IMR-90 (cell line): Measurements from ENCODE around the gene MT1H. TPM values are rescaled to one million over a fixed set of nuclear protein-coding genes. Genes with fewer than 3 reads are reported as not detected.

Experiments used
- ATAC-seq: fragments of 200-7000 bp; cut with Tn5 transposase; 2 replicates; pipeline ENCODE4 v1.9.1; 2020; ENCODE audit warnings: low read depth, mild to moderate bottlenecking, moderate library complexity
- Bru-seq: library from RNA; stranded (reverse); fragments of 400-500 nt; gene quantifications from one replicate; lab custom pipeline; 2021; lab: Mats Ljungman, UMichigan
- BruChase-seq, 2 experiments: library from RNA; stranded (reverse); fragments of 400-500 nt; gene quantifications; one replicate each; lab custom pipeline; 2021; lab: Mats Ljungman, UMichigan
- BruUV-seq: library from RNA; stranded (reverse); fragments of 400-500 nt; replicated peaks from 2 replicates; lab custom pipeline; 2021; lab: Mats Ljungman, UMichigan
- CTCF ChIA-PET: fragments of 300-600 bp; formaldehyde crosslinking; extraction: SDS; loops from one replicate; lab custom pipeline; 2021; ENCODE audit warnings: antibody characterized with exemption; lab: Yijun Ruan, JAX
- POLR2A ChIA-PET: fragments of 300-600 bp; sonication (Branson Sonifier 250); formaldehyde crosslinking; loops from one replicate; lab custom pipeline; 2022; ENCODE audit warnings: antibody characterized with exemption; ENCODE audit not compliant: unreplicated experiment; lab: Charles Lee
- DNase-seq: peaks from one replicate; pipeline ENCODE4 v3.0.0; 2013
- H2AFZ ChIP-seq: replicated peaks from 2 replicates; pipeline ENCODE3; 2013; ENCODE audit warnings: low read length, mild to moderate bottlenecking; ENCODE audit not compliant: poor library complexity
- H2AK5ac ChIP-seq: 2 replicates; pipeline ENCODE4 v1.6.1; 2013; ENCODE audit warnings: low read depth, low read length, inconsistent platforms
- H2AK9ac ChIP-seq: replicated peaks from 2 replicates; pipeline ENCODE3; 2013; ENCODE audit warnings: mild to moderate bottlenecking, low read depth, low read length, moderate library complexity; ENCODE audit not compliant: poor library complexity
- H2BK120ac ChIP-seq: 2 replicates; pipeline ENCODE4 v1.6.1; 2013; ENCODE audit warnings: low read depth, low read length, inconsistent platforms
- H2BK15ac ChIP-seq: 3 replicates; pipeline ENCODE4 v1.6.1; 2013; ENCODE audit warnings: low read depth, low read length, inconsistent platforms
- H2BK20ac ChIP-seq: 2 replicates; pipeline ENCODE4 v1.6.1; 2013; ENCODE audit warnings: low read depth, mild to moderate bottlenecking, inconsistent platforms, low read length, moderate library complexity
- H2BK5ac ChIP-seq: 2 replicates; pipeline ENCODE4 v1.6.1; 2013; ENCODE audit warnings: mild to moderate bottlenecking, low read depth, low read length, inconsistent platforms; ENCODE audit not compliant: poor library complexity, severe bottlenecking
- H3K14ac ChIP-seq: replicated peaks from 2 replicates; pipeline ENCODE4 v1.6.1; 2013; ENCODE audit warnings: low read depth, low read length, inconsistent platforms
- H3K18ac ChIP-seq: 2 replicates; pipeline ENCODE4 v1.6.1; 2013; ENCODE audit warnings: low read depth, low read length, control low read depth
- H3K23ac ChIP-seq: 2 replicates; pipeline ENCODE4 v1.6.1; 2013; ENCODE audit warnings: low read depth, low read length, inconsistent platforms
- H3K27ac ChIP-seq: 2 replicates; pipeline ENCODE4 v1.5.1; 2013; ENCODE audit warnings: mild to moderate bottlenecking, control low read depth, low read length; ENCODE audit not compliant: insufficient read depth
- H3K27me3 ChIP-seq: 2 replicates; pipeline ENCODE4 v1.6.1; 2013; ENCODE audit warnings: low read length; ENCODE audit not compliant: control insufficient read depth, insufficient read depth
- H3K36me3 ChIP-seq: 2 replicates; pipeline ENCODE4 v1.6.1; 2013; ENCODE audit warnings: low read length, mixed read lengths; ENCODE audit not compliant: control insufficient read depth, insufficient read depth
- H3K4ac ChIP-seq: 2 replicates; pipeline ENCODE4 v1.6.1; 2013; ENCODE audit warnings: low read depth, low read length, inconsistent platforms
- H3K4me1 ChIP-seq: 2 replicates; pipeline ENCODE4 v1.6.1; 2013; ENCODE audit warnings: low read length, mixed read lengths; ENCODE audit not compliant: control insufficient read depth, insufficient read depth
- H3K4me2 ChIP-seq: 2 replicates; pipeline ENCODE4 v1.6.1; 2013; ENCODE audit warnings: low read depth, mild to moderate bottlenecking, control low read depth, low read length, moderate library complexity
- H3K4me3 ChIP-seq: 2 replicates; pipeline ENCODE4 v1.5.1; 2013; ENCODE audit warnings: low read depth, mild to moderate bottlenecking, control low read depth, low read length, moderate library complexity; ENCODE audit not compliant: insufficient read depth
- H3K56ac ChIP-seq: 2 replicates; pipeline ENCODE4 v1.6.1; 2013; ENCODE audit warnings: low read length, inconsistent platforms; ENCODE audit not compliant: insufficient read depth; ENCODE audit errors: extremely low read depth
- H3K79me1 ChIP-seq, 2 experiments: 2 replicates each; pipeline ENCODE4 v1.6.1; 2013; ENCODE audit warnings: low read length in 2 of 2, inconsistent platforms in 1 of 2, low read depth in 1 of 2
- H3K9ac ChIP-seq: 2 replicates; pipeline ENCODE4 v1.6.1; 2013; ENCODE audit warnings: low read depth, low read length, control low read depth
- H3K9me1 ChIP-seq: 2 replicates; pipeline ENCODE4 v1.6.1; 2013; ENCODE audit warnings: low read length, inconsistent platforms; ENCODE audit not compliant: insufficient read depth
- H3K9me3 ChIP-seq: 2 replicates; pipeline ENCODE4 v1.6.1; 2013; ENCODE audit warnings: low read length; ENCODE audit not compliant: control insufficient read depth, insufficient read depth
- H4K20me1 ChIP-seq: 2 replicates; pipeline ENCODE4 v1.6.1; 2013; ENCODE audit warnings: low read length, inconsistent platforms; ENCODE audit not compliant: insufficient read depth
- H4K5ac ChIP-seq: 2 replicates; pipeline ENCODE4 v1.6.1; 2013; ENCODE audit warnings: mild to moderate bottlenecking, low read depth, low read length, control low read depth
- H4K8ac ChIP-seq, 2 experiments: 2 replicates each; pipeline ENCODE4 v1.6.1; 2013; ENCODE audit warnings: low read depth in 2 of 2, low read length in 2 of 2, control low read depth in 1 of 2, inconsistent platforms in 1 of 2
- H4K91ac ChIP-seq: 2 replicates; pipeline ENCODE4 v1.6.1; 2013; ENCODE audit warnings: low read depth, low read length, inconsistent platforms; ENCODE audit not compliant: insufficient read depth
- BHLHE40 ChIP-seq: fragments of 150-350 bp; IDR thresholded peaks from 2 replicates; pipeline ENCODE4 v1.6.1; 2016; ENCODE audit warnings: mild to moderate bottlenecking, low read depth, low read length
- CEBPB ChIP-seq: IDR thresholded peaks from 2 replicates; pipeline ENCODE4 v1.6.1; 2012; ENCODE audit warnings: low read depth, low read length, improper control_type of control experiment
- CTCF ChIP-seq: conservative IDR thresholded peaks from 2 replicates; pipeline ENCODE4 v1.5.1; 2012; ENCODE audit warnings: mild to moderate bottlenecking, low read depth, low read length, improper control_type of control experiment
- FOS ChIP-seq: fragments of 150-350 bp; IDR thresholded peaks from 2 replicates; pipeline ENCODE4 v1.6.1; 2016; ENCODE audit warnings: low read depth, low read length
- MAFK ChIP-seq: IDR thresholded peaks from 2 replicates; pipeline ENCODE4 v1.6.1; 2012; ENCODE audit warnings: low read depth, low read length, improper control_type of control experiment
- MAZ ChIP-seq: IDR thresholded peaks from 2 replicates; pipeline ENCODE4 v1.6.1; 2012; ENCODE audit warnings: low read depth, mild to moderate bottlenecking, low read length, improper control_type of control experiment, moderate library complexity, borderline replicate concordance
- MXI1 ChIP-seq: IDR thresholded peaks from 2 replicates; pipeline ENCODE4 v1.6.1; 2012; ENCODE audit warnings: low read depth, mild to moderate bottlenecking, low read length, moderate library complexity, borderline replicate concordance
- NFE2L2 ChIP-seq: fragments of 150-350 bp; IDR thresholded peaks from 2 replicates; pipeline ENCODE4 v1.6.1; 2016; ENCODE audit warnings: low read depth, mild to moderate bottlenecking, low read length
- POLR2A ChIP-seq: IDR thresholded peaks from 2 replicates; pipeline ENCODE4 v1.6.1; 2012; ENCODE audit warnings: mild to moderate bottlenecking, low read depth, low read length
- RAD21 ChIP-seq: IDR thresholded peaks from 2 replicates; pipeline ENCODE4 v1.6.1; 2012; ENCODE audit warnings: low read length, improper control_type of control experiment
- RCOR1 ChIP-seq: IDR thresholded peaks from 2 replicates; pipeline ENCODE4 v1.6.1; 2012; ENCODE audit warnings: mild to moderate bottlenecking, low read length, improper control_type of control experiment; ENCODE audit not compliant: insufficient replicate concordance
- RFX5 ChIP-seq: IDR thresholded peaks from 2 replicates; pipeline ENCODE4 v1.8.0; 2012; ENCODE audit warnings: low read depth, mild to moderate bottlenecking, low read length, moderate library complexity
- SMC3 ChIP-seq: fragments of 150-350 bp; IDR thresholded peaks from 2 replicates; pipeline ENCODE4 v1.6.1; 2016; ENCODE audit warnings: low read depth, mild to moderate bottlenecking, antibody characterized with exemption, low read length, moderate library complexity
- USF2 ChIP-seq: fragments of 150-350 bp; IDR thresholded peaks from 2 replicates; pipeline ENCODE4 v1.6.1; 2017; ENCODE audit warnings: mild to moderate bottlenecking, antibody characterized with exemption, low read length, low read depth
- WGBS, 2 experiments: methylation state at CpG; one replicate each; pipeline versions ENCODE4 v1.1.5 to v1.1.7; 2013; ENCODE audit warnings: missing lambda C conversion rate in 2 of 2; ENCODE audit not compliant: insufficient read length in 1 of 2; ENCODE audit errors: extremely low coverage in 2 of 2; 5-methylcytosine and 5-hydroxymethylcytosine counted together
- dilution Hi-C: fragments of 300-500 bp; cut with HindIII; formaldehyde crosslinking; loops from one replicate; pipeline ENCODE4 v1.14.3; 2018; ENCODE audit warnings: low sequenced_read_pairs; ENCODE audit not compliant: unreplicated experiment
- in situ Hi-C: fragments of 300-500 bp; cut with MboI; formaldehyde crosslinking; loops from 3 replicates; pipeline ENCODE4 v1.14.3; 2019; ENCODE audit warnings: low sequenced_read_pairs, inconsistent platforms, mixed read lengths
- intact Hi-C: fragments of 100-400 bp; cut with micrococcal nuclease; formaldehyde crosslinking; loops from 2 replicates; pipeline ENCODE4 v1.10.0; 2022
- long read RNA-seq: library from polyadenylated mRNA; unstranded; transcript quantifications from one replicate; pipeline ENCODE4 v2.0.0, GENCODE V29; 2021; ENCODE audit not compliant: unreplicated experiment
- polyA plus RNA-seq, 3 experiments: library from polyadenylated mRNA; depleted of rRNA; stranded (reverse); fragments of >200 nt; gene quantifications; 2 replicates each; pipeline ENCODE4 v1.2.3, GENCODE V29; 2012; ENCODE audit warnings: low replicate concordance in 1 of 3
- total RNA-seq: library from RNA; depleted of rRNA; stranded (reverse); fragments of >200 nt; gene quantifications from 2 replicates; pipeline ENCODE4 v1.2.3, GENCODE V29; 2012; rRNA removed

MT1H gene
- total RNA-seq (not detected in 2 replicates), polyA plus RNA-seq (2012; rRNA removed) (not detected in 2 replicates), Bru-seq, nascent RNA (not detected), BruChase-seq, experiment 1, labeled RNA remaining after a 6-hour chase (not detected), BruChase-seq, experiment 2, labeled RNA remaining after a 2-hour chase (not detected)
- polyA plus RNA-seq (2012; cell fraction: cytosol; rRNA removed): not detected in 2 replicates
- not detected in 2 replicates for polyA plus RNA-seq (2012; cell fraction: nucleus; rRNA removed; ENCODE audit: low replicate concordance)
- long read RNA-seq: 0 reads

DNA sequence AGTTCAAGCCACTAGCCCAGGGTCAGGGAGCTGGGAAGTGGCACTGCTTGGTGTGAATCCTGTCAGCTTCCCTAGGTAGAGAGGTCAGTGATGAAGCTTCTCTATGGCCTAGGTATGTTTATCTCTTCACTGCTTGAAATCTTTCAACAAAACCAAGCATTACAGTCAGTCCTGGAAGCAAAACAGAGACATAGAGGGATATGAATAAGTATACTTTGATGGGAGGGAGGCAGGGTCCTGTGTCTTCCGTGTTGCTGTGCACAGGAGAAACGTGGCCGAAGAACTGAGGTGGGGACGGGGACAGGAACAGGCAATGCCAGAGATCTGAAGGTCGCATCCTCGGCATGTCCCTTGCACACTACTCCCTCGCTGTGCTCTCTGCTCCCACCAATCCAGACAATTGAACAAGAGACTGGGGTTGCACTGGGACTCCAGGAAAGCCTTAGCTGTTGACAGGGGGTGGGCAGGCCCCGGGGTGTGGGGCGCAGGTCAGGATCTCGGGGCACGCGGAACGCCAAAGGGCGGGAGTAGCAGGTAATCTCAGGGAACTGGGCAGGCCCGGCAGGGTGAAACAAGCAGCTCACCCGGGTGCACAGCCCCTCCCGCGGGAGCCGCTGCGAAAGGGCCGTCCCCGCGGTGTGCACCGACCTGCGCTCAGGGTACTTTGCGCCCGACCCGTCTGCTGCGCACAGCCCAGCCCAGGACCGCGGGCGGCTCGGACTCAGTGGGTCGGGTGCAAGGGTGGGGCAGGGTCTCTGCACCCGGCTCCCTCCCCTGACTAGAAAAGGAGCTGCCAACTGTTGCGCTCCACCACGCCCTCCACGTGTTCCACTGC, at the start of gene MT1H:
MT1H (plus strand) TSS at position 810 of the 835 bp plus-strand sequence. CDS start 71 bp downstream, outside the sequence.
- dilution Hi-C loops: no loop called here
- TF ChIP-seq USF2 (no peak), CTCF (no peak), SMC3 (no peak), MAZ (no peak), RCOR1 (no peak), CEBPB (no peak), MAFK (no peak), BHLHE40 (no peak), NFE2L2 (no peak), MXI1 (no peak), RAD21 (no peak), POLR2A (no peak), FOS (no peak), RFX5 (no peak)

More for the DNA sequence above, at the start of gene MT1H:
- Histone ChIP-seq H3K9me3 (no peaks in the 10 kb centered on the region), H2AK9ac (no peak within 1 kb of the TSS), H3K4me3 (no peak within 1 kb of the TSS), H2BK120ac (no peak within 1 kb of the TSS), H3K9me1 (peaks cover 5% of the 10 kb centered on the region), H3K27me3 (peaks cover 60% of the 10 kb centered on the region), H2BK15ac (no peak within 1 kb of the TSS), H2AFZ (no peak within 1 kb of the TSS), H4K20me1 (peaks cover 4% of the 10 kb centered on the region; the same call in 1 of the 2 replicates), H3K23ac (no peak within 1 kb of the TSS), H3K79me1 (no peaks in the 10 kb centered on the region), H3K9ac (no peak within 1 kb of the TSS), H3K56ac (no peak within 1 kb of the TSS), H2BK5ac (no peak within 1 kb of the TSS), H2BK20ac (no peak within 1 kb of the TSS), H4K91ac (no peak within 1 kb of the TSS), H3K4me1 (peaks cover 13% of the 10 kb centered on the region), H4K5ac (no peak within 1 kb of the TSS), H4K8ac (no peak within 1 kb of the TSS), H3K4ac (no peak within 1 kb of the TSS), H3K14ac (no peak within 1 kb of the TSS), H2AK5ac (no peak within 1 kb of the TSS; the same call in 1 of the 2 replicates), H3K18ac (no peak within 1 kb of the TSS), H3K27ac (no peak within 1 kb of the TSS), H3K4me2 (no peak within 1 kb of the TSS), H3K36me3 (no peaks in the 10 kb centered on the region)
- in situ Hi-C loops (no loop called here), intact Hi-C loops (no loop called here)
- WGBS, 2 experiments: 28% methylated on average over 28 of the region's 38 CpGs; no CpG with 5 or more reads in 1 of the 2 experiments
- ChIA-PET CTCF (no interaction called here), POLR2A (no interaction called here)
- no peak for ATAC-seq
- BruUV-seq: no TSS peak
- no peak for DNase-seq
